PC-3 (cell line): ENCODE measurements around the gene GATAD2B.
"Not testable (repeated sequence)": the region's sequence is repeated elsewhere in the genome, so short reads cannot be mapped to it uniquely, and the experiment has no call there.

ENCODE experiments used
- CTCF ChIP-seq: fragments of 300-600 bp; sonication (generic); conservative IDR thresholded peaks from 2 replicates; pipeline ENCODE4 v1.5.1; 2017; ENCODE audit warnings: antibody characterized with exemption, low read depth, mild to moderate bottlenecking, low read length
- EZH2 ChIP-seq: fragments of 300-600 bp; sonication (generic); IDR thresholded peaks from one replicate; pipeline ENCODE4 v1.6.1; 2017; ENCODE audit warnings: antibody characterized with exemption, mild to moderate bottlenecking, low read length; ENCODE audit not compliant: unreplicated experiment
- EZH2phosphoT487 ChIP-seq: fragments of 300-600 bp; sonication (generic); IDR thresholded peaks from 2 replicates; pipeline ENCODE4 v1.6.1; 2018; ENCODE audit warnings: mild to moderate bottlenecking, antibody characterized with exemption, low read length, borderline replicate concordance

DNA sequence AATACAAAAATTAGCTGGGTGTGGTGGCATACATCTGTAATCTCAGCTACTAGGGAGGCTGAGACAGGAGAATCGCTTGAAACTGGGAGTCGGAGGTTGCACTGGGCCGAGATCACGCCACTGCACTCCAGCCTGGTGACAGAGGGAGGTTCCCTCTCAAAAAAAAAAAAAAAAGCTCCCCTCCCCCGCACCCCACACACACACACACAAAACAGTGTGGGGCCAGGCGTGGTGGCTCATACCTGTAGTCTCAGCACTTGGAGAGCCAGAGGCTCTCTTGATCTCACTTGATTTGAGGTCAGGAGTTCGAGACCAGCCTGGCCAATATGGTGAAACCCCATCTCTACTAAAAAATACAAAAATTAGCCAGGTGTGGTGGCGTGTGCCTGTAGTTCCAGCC lies 16.9 kb downstream of the GATAD2B start:
- not testable (repeated sequence) for TF ChIP-seq EZH2phosphoT487, EZH2, CTCF
